H1 (cell line): ENCODE data around the gene ANKRD24. TPM values are rescaled to one million over a fixed set of nuclear protein-coding genes. Genes with fewer than 3 reads are reported as not detected.

ENCODE experiments used
- CTCF ChIA-PET: fragments of 300-600 bp; sonication (Branson Sonifier 250); formaldehyde crosslinking; loops from one replicate; lab custom pipeline; 2021; ENCODE audit not compliant: partially characterized antibody; lab: Charles Lee
- POLR2A ChIA-PET: fragments of 300-600 bp; sonication (Branson Sonifier 250); formaldehyde crosslinking; loops from one replicate; lab custom pipeline; 2021; ENCODE audit warnings: inconsistent platforms; ENCODE audit not compliant: partially characterized antibody; lab: Charles Lee
- DNase-seq, 2 experiments: peaks; one replicate each; pipeline versions ENCODE4 v3.0.0 to v3.0.0-alpha.2; 2010 to 2022; ENCODE audit warnings: low spot score in 2 of 2, low read depth in 1 of 2, mixed read lengths in 1 of 2
- FAIRE-seq: peaks from 2 replicates; lab custom pipeline; 2011; peaks lifted over from hg19 to GRCh38; lab: Jason Lieb, UNC
- H2AFZ ChIP-seq: 2 replicates; pipeline ENCODE4 v1.8.1; 2012; ENCODE audit warnings: low read length, inconsistent platforms
- H2AK5ac ChIP-seq: 2 replicates; pipeline ENCODE4 v1.6.1; 2013; ENCODE audit warnings: low read depth, low read length
- H2BK120ac ChIP-seq: replicated peaks from 2 replicates; pipeline ENCODE3; 2013; ENCODE audit warnings: low read depth, low read length, inconsistent platforms
- H2BK12ac ChIP-seq: 2 replicates; pipeline ENCODE4 v1.6.1; 2013; ENCODE audit warnings: low read depth, low read length
- H2BK15ac ChIP-seq: 2 replicates; pipeline ENCODE4 v1.6.1; 2013; ENCODE audit warnings: low read length
- H2BK20ac ChIP-seq: 2 replicates; pipeline ENCODE4 v1.6.1; 2013; ENCODE audit warnings: low read length
- H2BK5ac ChIP-seq: 2 replicates; pipeline ENCODE4 v1.6.1; 2013; ENCODE audit warnings: low read depth, low read length
- H3K14ac ChIP-seq: 2 replicates; pipeline ENCODE4 v1.6.1; 2013; ENCODE audit warnings: inconsistent platforms; ENCODE audit not compliant: insufficient read length
- H3K18ac ChIP-seq: 2 replicates; pipeline ENCODE4 v1.6.1; 2013; ENCODE audit warnings: low read length; ENCODE audit errors: extremely low read depth
- H3K23ac ChIP-seq: 2 replicates; pipeline ENCODE4 v1.6.1; 2013; ENCODE audit warnings: inconsistent platforms; ENCODE audit not compliant: insufficient read length
- H3K23me2 ChIP-seq: 2 replicates; pipeline ENCODE4 v1.6.1; 2013; ENCODE audit warnings: low read depth, low read length
- H3K27ac ChIP-seq: 2 replicates; pipeline ENCODE4 v1.6.1; 2011; ENCODE audit warnings: low read depth, low read length, inconsistent platforms
- H3K27me3 ChIP-seq, 4 experiments: replicated peaks in 1 of 4; 1 replicate in 1 of 4; 2 replicates in 3 of 4; pipeline versions ENCODE4 v1.6.1 to v1.8.1; 2011 to 2013; ENCODE audit warnings: low read length in 3 of 4, mild to moderate bottlenecking in 3 of 4, inconsistent platforms in 2 of 4, mixed read lengths in 2 of 4, moderate library complexity in 1 of 4; ENCODE audit not compliant: control insufficient read depth in 3 of 4, insufficient read depth in 3 of 4; ENCODE audit errors: extremely low read depth in 1 of 4
- H3K36me3 ChIP-seq, 4 experiments: 2 replicates each; pipeline versions ENCODE4 v1.6.1 to v1.8.1; 2011 to 2013; ENCODE audit warnings: mild to moderate bottlenecking in 4 of 4, low read length in 3 of 4, moderate library complexity in 2 of 4, control low read depth in 1 of 4, inconsistent platforms in 1 of 4; ENCODE audit not compliant: insufficient read depth in 4 of 4, control insufficient read depth in 2 of 4
- H3K4ac ChIP-seq: replicated peaks from 2 replicates; pipeline ENCODE3; 2013; ENCODE audit warnings: low read length, low read depth, mixed read lengths, inconsistent platforms; ENCODE audit not compliant: insufficient read length
- H3K4me1 ChIP-seq, 4 experiments: replicated peaks in 1 of 4; 1 replicate in 1 of 4; 2 replicates in 3 of 4; pipeline versions ENCODE4 v1.6.1 to v1.8.1; 2011 to 2013; ENCODE audit warnings: low read length in 3 of 4, inconsistent platforms in 2 of 4, mixed read lengths in 1 of 4; ENCODE audit not compliant: insufficient read depth in 4 of 4, control insufficient read depth in 3 of 4
- H3K4me2 ChIP-seq, 2 experiments: 2 replicates each; pipeline versions ENCODE4 v1.6.1 to v1.8.1; 2011 to 2013; ENCODE audit warnings: low read depth in 2 of 2, low read length in 2 of 2, control low read depth in 1 of 2, inconsistent platforms in 1 of 2, mild to moderate bottlenecking in 1 of 2; ENCODE audit not compliant: insufficient read depth in 1 of 2
- H3K4me3 ChIP-seq, 4 experiments: fragments of 200-600, 300-600 bp in 1 of 4; sonication (generic), shearing (Covaris generic), sonication (Bioruptor Twin) in 1 of 4; 2 replicates each; pipeline versions ENCODE4 v1.5.1 to v1.8.1; 2011 to 2016; ENCODE audit warnings: low read length in 4 of 4, low read depth in 3 of 4, control low read depth in 2 of 4, inconsistent platforms in 2 of 4, mild to moderate bottlenecking in 2 of 4, mixed read lengths in 1 of 4, moderate library complexity in 1 of 4; ENCODE audit not compliant: insufficient read depth in 2 of 4; ENCODE audit errors: extremely low read depth in 1 of 4
- H3K56ac ChIP-seq: replicated peaks from 2 replicates; pipeline ENCODE3; 2013; ENCODE audit warnings: low read depth, mild to moderate bottlenecking, mixed read lengths, low read length, inconsistent platforms; ENCODE audit not compliant: insufficient read length
- H3K79me1 ChIP-seq: 2 replicates; pipeline ENCODE4 v1.6.1; 2013; ENCODE audit warnings: low read depth, low read length, control low read depth
- H3K79me2 ChIP-seq, 2 experiments: 2 replicates each; pipeline versions ENCODE4 v1.6.1 to v1.8.1; 2012 to 2013; ENCODE audit warnings: low read length in 2 of 2, mild to moderate bottlenecking in 2 of 2, inconsistent platforms in 1 of 2; ENCODE audit not compliant: insufficient read depth in 2 of 2, control insufficient read depth in 1 of 2
- H3K9ac ChIP-seq, 4 experiments: replicated peaks in 1 of 4; 1 replicate in 1 of 4; 2 replicates in 3 of 4; pipeline versions ENCODE4 v1.6.1 to v1.8.1; 2011 to 2013; ENCODE audit warnings: low read depth in 3 of 4, low read length in 3 of 4, control low read depth in 2 of 4, mild to moderate bottlenecking in 2 of 4, moderate library complexity in 2 of 4, inconsistent platforms in 1 of 4; ENCODE audit errors: extremely low read depth in 1 of 4
- H3K9me3 ChIP-seq, 2 experiments: 2 replicates each; pipeline versions ENCODE4 v1.6.1 to v1.8.1; 2012 to 2013; ENCODE audit warnings: mild to moderate bottlenecking in 2 of 2, moderate library complexity in 2 of 2, control low read depth in 1 of 2, inconsistent platforms in 1 of 2, low read depth in 1 of 2, low read length in 1 of 2, mixed read lengths in 1 of 2; ENCODE audit not compliant: insufficient read depth in 2 of 2
- H4K20me1 ChIP-seq, 2 experiments: replicated peaks in 1 of 2; 2 replicates each; pipeline versions ENCODE3 to v1.8.1; 2011 to 2013; ENCODE audit warnings: inconsistent platforms in 2 of 2, low read length in 2 of 2, mild to moderate bottlenecking in 1 of 2; ENCODE audit not compliant: insufficient read depth in 2 of 2, control insufficient read depth in 1 of 2
- H4K5ac ChIP-seq: 2 replicates; pipeline ENCODE4 v1.6.1; 2013; ENCODE audit warnings: low read length, low read depth, mixed read lengths, inconsistent platforms; ENCODE audit not compliant: insufficient read length
- H4K8ac ChIP-seq: 2 replicates; pipeline ENCODE4 v1.8.0; 2013; ENCODE audit warnings: mild to moderate bottlenecking, moderate library complexity, low read length, inconsistent platforms; ENCODE audit not compliant: insufficient read depth; ENCODE audit errors: extremely low read depth
- H4K91ac ChIP-seq: replicated peaks from 2 replicates; pipeline ENCODE3; 2013; ENCODE audit warnings: low read length, mixed read lengths, inconsistent platforms; ENCODE audit not compliant: insufficient read length
- E2F6 ChIP-seq: IDR thresholded peaks from 2 replicates; pipeline ENCODE4 v1.6.1; 2012; ENCODE audit warnings: inconsistent platforms
- EGR1 ChIP-seq: IDR thresholded peaks from 2 replicates; pipeline ENCODE4 v1.6.1; 2011; ENCODE audit warnings: low read depth, low read length, borderline replicate concordance
- GABPA ChIP-seq: IDR thresholded peaks from 2 replicates; pipeline ENCODE4 v1.6.1; 2011; ENCODE audit warnings: mild to moderate bottlenecking, low read length, moderate library complexity, borderline replicate concordance; ENCODE audit not compliant: insufficient read depth
- KDM5A ChIP-seq: fragments of 200-600 bp; IDR thresholded peaks from 2 replicates; pipeline ENCODE4 v1.7.1; 2012; ENCODE audit warnings: mild to moderate bottlenecking, low read length, inconsistent platforms, mixed read lengths
- NANOG ChIP-seq: IDR thresholded peaks from 2 replicates; pipeline ENCODE4 v1.6.1; 2011; ENCODE audit warnings: low read length, low read depth, mild to moderate bottlenecking, inconsistent platforms; ENCODE audit not compliant: insufficient read depth, poor library complexity, severe bottlenecking
- POLR2AphosphoS5 ChIP-seq: IDR thresholded peaks from 2 replicates; pipeline ENCODE4 v1.6.1; 2011; ENCODE audit warnings: low read depth, low read length
- SAP30 ChIP-seq: fragments of 300-600 bp; sonication (generic); IDR thresholded peaks from 2 replicates; pipeline ENCODE4 v1.7.1; 2012; ENCODE audit warnings: low read length, moderate library complexity, mild to moderate bottlenecking, inconsistent platforms; ENCODE audit not compliant: insufficient read depth, insufficient replicate concordance
- SIN3A ChIP-seq, 2 experiments: IDR thresholded peaks in 1 of 2; conservative IDR thresholded peaks in 1 of 2; 2 replicates each; pipeline ENCODE4 v1.6.1; 2011 to 2012; ENCODE audit warnings: low read length in 2 of 2, improper control_type of control experiment in 1 of 2, low read depth in 1 of 2, mild to moderate bottlenecking in 1 of 2
- SIRT6 ChIP-seq: IDR thresholded peaks from one replicate; pipeline ENCODE4 v1.7.1; 2012; ENCODE audit warnings: low read length, inconsistent platforms
- SUZ12 ChIP-seq: fragments of 200-600 bp; sonication (generic); IDR thresholded peaks from 2 replicates; pipeline ENCODE4 v1.6.1; 2012; ENCODE audit warnings: mild to moderate bottlenecking, inconsistent platforms, low read length, moderate library complexity, mixed read lengths
- TBP ChIP-seq: IDR thresholded peaks from 2 replicates; pipeline ENCODE4 v1.6.1; 2011; ENCODE audit warnings: low read depth, low read length, improper control_type of control experiment
- WGBS, 2 experiments: shearing (Covaris generic) in 1 of 2; methylation state at CpG; one replicate each; pipeline versions ENCODE4 v1.1.6 to v1.1.7; 2013 to 2015; ENCODE audit warnings: low lambda C conversion rate in 2 of 2, mixed read lengths in 2 of 2, inconsistent platforms in 1 of 2, low coverage in 1 of 2, missing lambda C conversion rate in 1 of 2; ENCODE audit not compliant: insufficient replicate concordance in 2 of 2, insufficient coverage in 1 of 2, insufficient read length in 1 of 2; ENCODE audit errors: extremely low coverage in 1 of 2, missing lambda C conversion rate in 1 of 2; 5-methylcytosine and 5-hydroxymethylcytosine counted together
- polyA plus RNA-seq, 7 experiments: library from polyadenylated mRNA; depleted of rRNA in 3 of 7; stranded (reverse) in 5 of 7; unstranded in 2 of 7; fragments of >200 nt in 5 of 7; fragments of 200-250 nt in 2 of 7; gene quantifications; 1 replicate in 5 of 7; 2 replicates in 1 of 7; 4 replicates in 1 of 7; pipeline versions ENCODE4 v1.2.1 to v1.2.3, GENCODE V29; 2011 to 2013; ENCODE audit warnings: missing spikeins in 2 of 7, mixed read lengths in 2 of 7
- total RNA-seq: library from RNA; stranded (reverse); fragmentation: NEBNext Ultra II Directional; extraction: Animal tissue kit (Norgen Biotek cat#: 25700); gene quantifications from 2 replicates; pipeline ENCODE4 v1.2.1, GENCODE V29; 2021

ANKRD24 gene
- total and polyA plus RNA-seq, 2 of the 8 experiments (the other 6 are each of a cell fraction or from before 2014, with no cell fraction given) = 7.6 to 14.1 TPM

GRCh38 chr19:4260613-4261191, 78.2 kb downstream of the ANKRD24 start:
- Histone ChIP-seq H2BK120ac (no peak overlapping the region), H4K91ac (no peak overlapping the region), H3K4ac (no peak overlapping the region), H2AK5ac (no peak overlapping the region), H4K20me1 (no peaks in the 10 kb centered on the region), H3K27ac (no peak overlapping the region), H3K56ac (no peak overlapping the region), H4K5ac (no peak overlapping the region), H2BK15ac (no peak overlapping the region), H2BK12ac (no peak overlapping the region), H3K27me3 (no peaks in the 10 kb centered on the region), H2BK20ac (no peak overlapping the region), H3K36me3 (peaks cover 2 to 27% (median 16%) of the 10 kb centered on the region in 4 experiments; a peak in 7 of 8 replicates), H3K9me3 (peaks cover 7 to 10% of the 10 kb centered on the region in 2 experiments; a peak in 3 of 4 replicates), H3K23me2 (no peaks in the 10 kb centered on the region), H3K4me1 (no peaks in the 10 kb centered on the region), H3K23ac (no peak overlapping the region), H3K79me2 (no peaks in the 10 kb centered on the region), H2BK5ac (no peak overlapping the region), H2AFZ (no peak overlapping the region), H3K79me1 (no peaks in the 10 kb centered on the region), H3K14ac (no peak overlapping the region), H3K18ac (no peak overlapping the region), H3K9ac (no peak overlapping the region), H3K4me2 (no peak overlapping the region), H4K8ac (no peak overlapping the region), H3K4me3 (no peak overlapping the region)
- FAIRE-seq = no peak
- DNase-seq = no peak
- ChIA-PET CTCF (interaction anchor here (0.6 kb wide), 1 partner anchor 225 kb away, joined by 3 read pairs; no protein-coding TSS in a partner anchor), POLR2A (interaction anchor here (0.6 to 1.6 kb wide), 6 partner anchors 9 to 84 kb away, joined by 3 to 6 read pairs (median 3); partner anchors contain the start of gene YJU2)
- TF ChIP-seq SUZ12 = no peak
- no peak for TF ChIP-seq SIN3A (conservative IDR thresholded peaks at IDR 0.05 in 1 of 2, IDR thresholded peaks at IDR 0.05 in 1 of 2; ENCODE audit: low read depth in 1 of 2, low read length in 2 of 2)
- no peak for TF ChIP-seq TBP
- no peak for TF ChIP-seq NANOG
- no peak for TF ChIP-seq POLR2AphosphoS5
- no peak for TF ChIP-seq E2F6
- no peak for TF ChIP-seq SIRT6
- TF ChIP-seq EGR1 = no peak
- TF ChIP-seq KDM5A = no peak
- no peak for TF ChIP-seq GABPA
- no peak for TF ChIP-seq SAP30
- 94% methylated on average over 9 of the region's 11 CpGs; no CpG with 5 or more reads in 1 of the 2 experiments for WGBS, 2 experiments
